ENCODE measurements around the gene DNLZ. TPM values are rescaled to one million over a fixed set of nuclear protein-coding genes. Genes with fewer than 3 reads are reported as not detected.
"Not testable (repeated sequence)": the region's sequence is repeated elsewhere in the genome, so short reads cannot be mapped to it uniquely, and the experiment has no call there.

DNLZ gene
- total RNA-seq, 2 donors from 2014 or later: 39.4 to 41.3 TPM

- H3K9me3 ChIP-seq: no peaks in the 10 kb centered on the region
- no peaks in the 10 kb centered on the region for H3K27me3 ChIP-seq (replicated peaks; ENCODE audit: insufficient read depth)
- H3K36me3 ChIP-seq: peaks cover 34% of the 10 kb centered on the region
- DNase-seq (ENCODE audit: low spot score) (no peak), ATAC-seq (ENCODE audit: insufficient number of reproducible peaks, low FRiP score, low read depth) (no peak)
- peaks cover 14 to 26% of the 10 kb centered on the region in 2 donors for H3K4me1 ChIP-seq (ENCODE audit: control insufficient read depth in 1 of 2, low read depth in 2 of 2)
- H3K4me3 ChIP-seq: peak overlapping the region; percentile 98
- TF ChIP-seq CTCF (IDR thresholded peaks at IDR 0.05): no peak
- peak overlapping the region in 1 of 2 donors; percentile 54 for H3K27ac ChIP-seq
Measured at GRCh38 chr9:136409557-136410455, 46.3 kb upstream of the DNLZ start.

- TF ChIP-seq CTCF (IDR thresholded peaks at IDR 0.05): no peak
- H3K27me3 ChIP-seq (replicated peaks; ENCODE audit: insufficient read depth): no peaks in the 10 kb centered on the region
- peaks cover 14 to 26% of the 10 kb centered on the region in 2 donors for H3K4me1 ChIP-seq (ENCODE audit: control insufficient read depth in 1 of 2, low read depth in 2 of 2)
- no peak overlapping the region for H3K27ac ChIP-seq
- H3K9me3 ChIP-seq: no peaks in the 10 kb centered on the region
- DNase-seq (ENCODE audit: low spot score) (no peak), ATAC-seq (ENCODE audit: insufficient number of reproducible peaks, low FRiP score, low read depth) (no peak)
- no peak overlapping the region for H3K4me3 ChIP-seq
- H3K36me3 ChIP-seq: peaks cover 18% of the 10 kb centered on the region
Measured at GRCh38 chr9:136407911-136408310, 44.4 kb upstream of the DNLZ start.

DNA sequence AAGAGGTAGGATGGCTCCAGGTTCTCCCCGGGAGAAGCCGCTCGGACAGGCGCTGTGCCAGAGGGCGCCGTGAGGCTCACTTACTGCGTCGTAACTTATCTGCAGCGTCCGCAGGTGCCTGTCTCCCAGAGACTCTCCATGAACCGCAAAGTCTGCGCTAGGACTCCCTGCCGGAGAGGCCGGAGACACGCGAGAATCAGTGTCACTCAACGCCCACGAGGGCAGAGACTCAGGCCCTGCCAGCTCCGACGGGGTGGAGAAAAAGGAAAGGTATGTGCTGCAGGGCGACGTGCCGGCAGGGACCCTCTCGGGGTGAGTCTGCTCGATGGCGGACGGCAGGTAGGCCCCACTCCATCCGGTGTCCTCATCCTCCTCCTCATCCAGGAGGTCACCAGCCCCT, 43.5 kb upstream of the DNLZ start:
- not testable (repeated sequence) for H3K27me3 ChIP-seq (replicated peaks; ENCODE audit: insufficient read depth); DNase-seq (ENCODE audit: low spot score); H3K4me3 ChIP-seq; ATAC-seq (ENCODE audit: insufficient number of reproducible peaks, low FRiP score, low read depth); H3K9me3 ChIP-seq; H3K27ac ChIP-seq
- peaks cover 15% of the 10 kb centered on the region for H3K36me3 ChIP-seq
- H3K4me1 ChIP-seq (ENCODE audit: control insufficient read depth in 1 of 2, low read depth in 2 of 2): peaks cover 14 to 26% of the 10 kb centered on the region in 2 donors

GRCh38 chr9:136405904-136406303, 42.4 kb upstream of the DNLZ start:
- ATAC-seq (ENCODE audit: insufficient number of reproducible peaks, low FRiP score, low read depth); H3K9me3 ChIP-seq; DNase-seq (ENCODE audit: low spot score); H3K27me3 ChIP-seq (replicated peaks; ENCODE audit: insufficient read depth); H3K4me3 ChIP-seq; H3K27ac ChIP-seq: not testable (repeated sequence)
- Histone ChIP-seq H3K36me3 (peaks cover 15% of the 10 kb centered on the region), H3K4me1 (ENCODE audit: control insufficient read depth in 1 of 2, low read depth in 2 of 2) (peaks cover 4 to 15% of the 10 kb centered on the region in 2 donors)

GRCh38 chr9:136405481-136405880, 41.9 kb upstream of the DNLZ start:
- Histone ChIP-seq H3K36me3 (peaks cover 15% of the 10 kb centered on the region), H3K4me1 (ENCODE audit: control insufficient read depth in 1 of 2, low read depth in 2 of 2) (peaks cover 6 to 17% of the 10 kb centered on the region in 2 donors), H3K9me3 (no peaks in the 10 kb centered on the region), H3K27ac (no peak overlapping the region), H3K27me3 (replicated peaks; ENCODE audit: insufficient read depth) (no peaks in the 10 kb centered on the region), H3K4me3 (no peak overlapping the region)
- no peak for DNase-seq (ENCODE audit: low spot score)
- no peak for TF ChIP-seq CTCF (IDR thresholded peaks at IDR 0.05)
- no peak for ATAC-seq (ENCODE audit: insufficient number of reproducible peaks, low FRiP score, low read depth)

DNA sequence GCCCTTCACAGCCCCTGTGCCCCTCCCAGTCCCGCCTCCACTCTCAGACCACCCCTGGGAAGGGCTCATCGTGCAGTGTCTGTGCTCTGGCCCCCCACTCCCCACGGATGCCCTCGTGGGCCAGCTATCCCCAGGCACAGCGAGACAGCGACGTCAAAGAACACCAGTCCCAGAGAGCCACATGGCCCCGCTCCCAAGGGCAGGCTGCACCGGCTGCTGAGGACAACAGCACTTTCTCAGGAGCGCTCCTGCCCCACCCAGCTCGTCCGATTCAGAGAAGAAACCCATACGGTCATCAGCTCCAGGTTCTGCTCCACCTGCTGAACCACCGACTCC, 41.2 kb upstream of the DNLZ start:
- ATAC-seq (ENCODE audit: insufficient number of reproducible peaks, low FRiP score, low read depth) (no peak), DNase-seq (ENCODE audit: low spot score) (no peak)
- no peaks in the 10 kb centered on the region for H3K9me3 ChIP-seq
- peaks cover 6 to 20% of the 10 kb centered on the region in 2 donors for H3K4me1 ChIP-seq (ENCODE audit: control insufficient read depth in 1 of 2, low read depth in 2 of 2)
- H3K27me3 ChIP-seq (replicated peaks; ENCODE audit: insufficient read depth): no peaks in the 10 kb centered on the region
- TF ChIP-seq CTCF (IDR thresholded peaks at IDR 0.05): no peak
- peaks cover 15% of the 10 kb centered on the region for H3K36me3 ChIP-seq
- no peak overlapping the region for H3K4me3 ChIP-seq
- no peak overlapping the region for H3K27ac ChIP-seq

Data from thoracic aorta (tissue), 2 donors.